ENCODE results near the gene CFAP61. TPM values are rescaled to one million over a fixed set of nuclear protein-coding genes. Genes with fewer than 3 reads are reported as not detected.
"Not testable (repeated sequence)": the region's sequence is repeated elsewhere in the genome, so short reads cannot be mapped to it uniquely, and the experiment has no call there.

The CFAP61 gene
- total RNA-seq (2014; rRNA removed) = 0.06 TPM in 1 of 2 replicates, not detected in the other
- polyA plus RNA-seq (2012) = not detected

- peak; percentile 95 for DNase-seq (ENCODE audit: low read depth)
Observed at GRCh38 chr20:20052074-20052970, at the start of gene CFAP61, which contains the start of gene CRNKL1. Gene CFAP61 (plus strand): TSS chr20:20052532. CDS start chr20:20056654, 4,122 bp downstream. Gene CRNKL1 (minus strand): TSS chr20:20052466. CDS start chr20:20052342, 124 bp downstream.

GRCh38 chr20:20003031-20003954 is 49.0 kb upstream of the CFAP61 start:
- DNase-seq (ENCODE audit: low read depth) = no peak

DNA sequence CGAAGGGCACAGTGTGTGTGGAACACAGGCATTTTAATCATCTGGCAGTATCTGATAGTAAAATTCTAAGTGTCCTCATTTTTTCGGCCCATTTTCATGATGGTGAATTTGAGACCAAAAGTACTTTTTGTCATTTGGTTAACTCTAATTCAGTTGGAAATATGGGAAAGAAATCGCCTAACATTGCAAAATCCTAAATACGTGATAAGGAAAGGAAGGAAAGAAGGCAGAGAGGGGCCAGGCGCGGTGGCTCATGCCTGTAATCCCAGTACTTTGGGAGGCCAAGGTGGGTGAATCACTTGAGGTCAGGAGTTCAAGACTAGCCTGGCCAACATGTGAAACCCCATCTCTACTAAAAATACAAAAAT is 48.4 kb upstream of the CFAP61 start:
- not testable (repeated sequence) for DNase-seq (ENCODE audit: low read depth)

DNA sequence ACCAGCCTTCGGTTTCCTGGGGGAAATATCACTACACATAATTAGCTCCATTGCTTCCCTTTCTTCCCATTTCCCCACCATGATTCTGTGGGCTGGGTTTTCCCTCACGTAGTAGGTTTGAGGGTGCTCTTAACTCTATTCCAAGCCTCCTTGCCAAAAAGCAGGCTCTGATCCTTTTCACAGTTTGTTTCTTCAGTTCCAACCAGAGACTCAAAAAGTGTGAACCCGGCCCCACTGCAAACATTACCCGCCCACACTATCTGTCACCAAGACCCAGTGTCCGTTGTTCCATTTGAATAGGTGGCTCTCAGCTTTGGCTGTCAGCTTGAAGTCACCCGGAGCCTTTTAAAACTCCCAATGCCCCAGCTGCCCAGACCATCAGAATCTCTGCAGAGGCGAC is 47.0 kb upstream of the CFAP61 start:
- DNase-seq (ENCODE audit: low read depth) = no peak

DNA sequence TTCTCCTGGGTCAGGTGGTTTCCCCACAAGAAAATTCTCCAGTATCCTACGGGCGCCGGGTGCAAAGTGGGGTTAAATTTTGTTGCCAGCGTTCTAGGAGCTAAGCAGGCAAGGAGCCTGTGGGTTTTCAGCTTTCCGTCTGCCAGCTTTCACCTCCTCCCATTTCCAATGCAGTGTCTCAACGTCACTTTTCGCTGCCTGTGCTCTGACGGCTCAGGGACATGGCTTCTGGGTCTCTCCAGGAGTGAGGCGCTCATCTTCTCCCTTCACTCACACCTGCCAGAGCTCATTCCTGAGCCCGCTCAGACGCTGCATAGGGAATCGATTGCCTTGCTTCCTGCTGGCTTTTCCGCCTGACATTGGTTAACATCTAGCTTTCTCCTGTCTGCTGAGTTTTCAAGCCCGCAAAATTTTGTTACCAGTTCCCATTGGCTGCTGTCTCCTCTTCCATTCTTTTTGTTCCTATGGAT is 42.5 kb upstream of the CFAP61 start:
- no peak for DNase-seq (ENCODE audit: low read depth)

DNA sequence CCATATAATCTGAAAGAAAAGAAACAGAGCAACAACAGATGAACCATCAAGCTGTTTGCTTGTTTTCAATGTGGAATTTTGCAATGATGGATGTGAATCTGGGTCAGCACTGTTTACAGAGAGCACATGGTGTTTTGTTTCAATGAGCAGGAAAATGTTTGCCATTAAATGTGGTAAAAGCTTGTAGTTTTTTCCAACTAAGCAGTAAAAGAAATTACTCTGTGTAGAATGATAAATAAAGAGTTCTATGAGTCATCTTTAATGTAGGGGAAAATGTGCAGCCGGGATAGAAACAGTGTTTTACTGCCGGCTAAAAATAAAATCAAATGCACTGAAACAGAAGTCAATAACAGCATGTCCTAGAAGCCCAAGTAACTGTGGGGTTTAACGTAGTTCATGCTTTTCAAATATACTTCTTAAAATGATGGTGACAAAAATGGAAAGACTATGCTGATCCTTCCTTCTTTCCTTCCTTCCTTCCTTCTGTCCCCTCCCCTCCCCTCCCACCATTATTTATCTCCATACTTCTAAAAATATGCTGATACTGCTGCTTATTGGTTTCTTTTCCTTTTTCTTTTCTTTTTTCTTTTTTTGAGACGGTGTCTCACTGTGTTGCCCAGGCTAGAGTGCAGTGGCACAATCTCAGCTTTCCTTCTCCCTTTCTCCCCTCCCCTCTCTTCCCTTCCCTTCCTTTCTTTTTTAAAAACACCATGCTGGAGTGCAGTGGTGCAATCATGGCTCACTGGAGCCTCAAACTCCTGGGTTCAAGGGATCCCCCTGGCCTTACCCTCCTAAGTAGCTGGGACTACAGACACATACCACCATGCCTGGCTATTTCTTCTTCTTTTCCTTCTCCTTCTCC is 41.5 kb upstream of the CFAP61 start:
- peak; percentile 67 for DNase-seq (ENCODE audit: low read depth)

DNA sequence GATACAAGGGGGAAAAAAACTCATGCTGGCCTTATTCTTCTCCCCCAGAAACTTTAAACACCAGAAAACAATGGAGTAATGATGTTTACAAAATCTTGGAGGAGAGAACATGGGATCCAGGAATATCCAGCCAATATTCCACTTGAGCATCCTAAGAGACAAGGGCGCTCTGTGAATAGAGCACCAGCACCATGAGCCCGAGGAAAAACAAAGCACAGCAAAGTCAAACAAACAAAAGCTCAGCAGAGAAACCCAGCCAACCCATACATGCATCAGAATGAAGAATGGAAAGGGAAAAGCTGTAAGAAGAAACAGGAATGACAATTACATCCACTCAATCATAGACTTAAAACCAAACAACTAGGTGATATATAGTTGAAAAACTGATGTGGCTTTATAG is 39.8 kb upstream of the CFAP61 start:
- DNase-seq (ENCODE audit: low read depth) = no peak

- DNase-seq (ENCODE audit: low read depth) = no peak
Observed at GRCh38 chr20:20014659-20015058, 37.7 kb upstream of the CFAP61 start.

GRCh38 chr20:20017001-20017843 is 35.1 kb upstream of the CFAP61 start, which contains the start of gene NAA20:
Gene NAA20 (plus strand): TSS chr20:20017362. CDS start chr20:20017397, 35 bp downstream.
- peak; percentile 87 for DNase-seq (ENCODE audit: low read depth)

GRCh38 chr20:20017844-20018185 is 34.5 kb upstream of the CFAP61 start:
- no peak for DNase-seq (ENCODE audit: low read depth)

GRCh38 chr20:20018366-20018765 is 34.0 kb upstream of the CFAP61 start:
- no peak for DNase-seq (ENCODE audit: low read depth)

- DNase-seq (ENCODE audit: low read depth) = no peak
Observed at GRCh38 chr20:20019123-20019522, 33.2 kb upstream of the CFAP61 start.

DNA sequence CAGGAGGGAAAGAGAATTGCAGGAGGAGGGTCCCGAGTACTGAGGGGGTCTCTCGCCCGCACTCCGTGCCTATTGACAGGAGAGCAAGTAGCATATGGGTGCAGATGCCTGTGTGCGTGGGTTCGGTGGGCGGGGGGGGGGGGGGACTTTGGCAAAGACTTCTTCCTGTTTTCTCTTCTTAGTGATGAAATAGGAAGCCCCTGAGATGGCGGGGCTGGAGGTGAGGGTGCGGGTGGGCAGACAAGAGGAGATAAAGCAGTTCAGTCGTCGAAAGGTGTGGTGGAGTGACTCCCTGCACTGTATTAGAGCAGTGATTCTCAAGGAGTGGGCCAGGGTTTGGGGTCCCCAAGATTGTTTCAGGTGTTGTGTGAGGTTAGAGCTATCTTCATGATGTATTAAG is 31.4 kb upstream of the CFAP61 start:
- DNase-seq (ENCODE audit: low read depth) = no peak

DNA sequence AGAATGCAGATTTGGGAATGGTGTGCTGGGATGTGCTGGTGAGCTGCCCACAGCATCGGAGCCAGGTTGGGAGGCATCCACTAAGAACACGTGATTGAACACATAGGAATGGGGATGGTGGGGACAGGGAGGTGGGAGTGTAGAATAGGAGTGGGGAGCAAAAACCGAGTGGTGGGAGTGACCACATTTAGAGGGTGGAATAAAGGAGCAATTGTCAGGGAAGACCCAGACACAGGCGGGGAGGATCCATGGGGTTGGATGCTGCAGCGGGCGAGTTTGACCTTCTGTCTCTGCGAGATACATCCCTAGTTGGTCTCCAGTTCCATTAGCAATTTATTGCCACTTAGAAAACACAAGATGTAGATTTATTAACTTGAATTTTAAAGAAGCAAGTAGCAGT is 30.5 kb upstream of the CFAP61 start:
- DNase-seq (ENCODE audit: low read depth) = no peak

GRCh38 chr20:20022498-20022897 is 29.8 kb upstream of the CFAP61 start:
- DNase-seq (ENCODE audit: low read depth) = no peak

DNA sequence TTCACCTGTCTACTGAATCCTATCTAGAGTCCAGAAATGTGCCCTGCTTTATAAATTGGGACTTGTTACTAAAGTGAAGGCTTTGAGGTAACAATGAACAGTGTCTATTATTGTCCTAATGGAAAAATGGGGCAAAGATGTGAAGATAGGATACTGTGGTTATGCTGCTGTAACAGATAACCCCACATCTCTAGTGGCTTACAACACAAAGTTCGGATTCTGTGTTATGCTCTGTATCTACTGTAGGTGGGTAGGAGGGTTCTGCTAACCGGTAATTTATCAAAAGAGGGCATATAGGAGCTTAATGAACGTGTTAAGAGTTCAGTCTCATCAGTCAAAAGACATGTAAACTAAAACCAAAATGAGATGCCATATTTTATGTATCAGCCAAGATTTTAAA is 28.9 kb upstream of the CFAP61 start:
- DNase-seq (ENCODE audit: low read depth) = no peak

DNA sequence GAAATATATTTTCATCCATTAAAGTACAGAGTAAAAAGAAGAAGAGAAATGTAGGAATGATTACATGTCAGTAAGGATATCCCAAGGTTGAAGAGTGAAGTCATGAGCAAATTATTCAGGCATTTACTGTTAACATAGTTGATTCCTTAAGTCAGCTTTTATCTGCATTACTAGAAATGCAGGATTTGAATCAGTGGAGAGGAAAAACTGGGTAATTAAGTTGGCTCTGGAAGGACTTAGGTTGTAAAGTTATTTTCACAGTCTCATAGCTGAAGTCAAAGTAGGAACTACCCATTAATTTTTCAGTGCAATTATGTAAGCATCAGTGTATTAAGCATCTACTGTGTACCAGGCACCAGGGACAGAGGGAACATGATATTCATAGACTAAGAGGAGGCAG is 27.4 kb upstream of the CFAP61 start:
- no peak for DNase-seq (ENCODE audit: low read depth)

DNA sequence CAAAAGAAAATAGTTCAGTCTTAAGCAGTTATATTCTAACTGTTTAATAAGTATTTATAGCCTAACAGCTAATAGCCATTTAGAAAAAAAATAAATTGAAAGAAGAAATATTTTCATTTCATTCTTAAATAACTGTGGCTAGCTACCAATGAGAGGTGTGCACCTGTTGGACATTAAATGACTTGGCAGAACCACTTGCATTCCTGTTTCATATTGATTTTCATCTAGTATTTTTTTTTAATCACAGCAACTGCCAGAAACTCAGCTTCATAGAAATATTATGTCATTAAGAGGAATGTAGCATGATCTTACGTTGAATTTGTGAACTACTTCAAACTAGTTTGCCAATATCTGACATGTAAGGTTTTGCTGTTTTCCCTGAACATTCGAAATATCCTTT is 25.0 kb upstream of the CFAP61 start:
- no peak for DNase-seq (ENCODE audit: low read depth)

GRCh38 chr20:20031790-20032189 is 20.5 kb upstream of the CFAP61 start:
- no peak for DNase-seq (ENCODE audit: low read depth)

DNA sequence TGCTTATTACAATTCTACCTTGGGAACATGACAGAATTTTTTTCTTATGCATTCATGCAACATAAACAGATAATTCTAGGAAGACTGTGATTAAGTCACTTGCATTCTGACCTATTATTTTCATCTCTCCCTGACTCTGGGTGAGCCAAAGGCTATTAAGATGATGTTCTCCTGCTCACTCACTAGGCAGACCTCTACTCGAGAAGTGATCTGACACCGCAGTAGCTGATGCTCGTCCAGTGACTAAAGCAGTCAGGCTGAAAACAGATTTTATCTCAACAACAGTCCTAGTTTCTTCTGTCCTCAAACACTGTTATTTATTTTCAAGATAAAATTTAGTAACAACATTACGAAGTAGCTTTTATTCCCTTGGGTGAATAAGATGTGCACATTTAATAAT is 17.8 kb upstream of the CFAP61 start:
- DNase-seq (ENCODE audit: low read depth) = no peak

Data from LHCN-M2 (cell line).